CD4-positive, alpha-beta T cell treated with Interleukin-12 subunit alpha and Interleukin-12 subunit beta, for 1 hour (primary cell): ENCODE data around the gene C12orf75.
"Not testable (repeated sequence)": the region's sequence is repeated elsewhere in the genome, so short reads cannot be mapped to it uniquely, and the experiment has no call there.

Experiments
- DNase-seq: peaks from one replicate; pipeline ENCODE4 v3.0.0-alpha.2; 2020

C12orf75 gene

DNA sequence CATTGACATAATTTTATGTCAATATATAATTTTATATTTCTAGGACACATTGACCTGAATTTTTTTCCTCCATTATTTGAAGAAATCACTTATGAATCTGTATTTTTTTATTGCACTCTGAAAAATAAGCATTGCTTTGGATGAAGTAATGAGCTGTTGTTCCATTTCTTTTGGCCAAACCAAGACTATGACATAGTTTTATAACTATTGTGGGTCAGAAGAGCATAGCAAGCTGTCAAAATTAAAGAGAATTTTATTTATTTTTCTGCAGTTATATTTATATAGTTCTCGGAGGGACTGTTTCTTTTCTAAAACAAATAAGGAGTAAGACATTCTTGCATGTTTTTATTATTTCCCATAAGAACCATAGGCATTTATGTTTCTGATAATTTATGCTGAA, 8.5 kb downstream of the C12orf75 start:
- DNase-seq: no peak

DNA sequence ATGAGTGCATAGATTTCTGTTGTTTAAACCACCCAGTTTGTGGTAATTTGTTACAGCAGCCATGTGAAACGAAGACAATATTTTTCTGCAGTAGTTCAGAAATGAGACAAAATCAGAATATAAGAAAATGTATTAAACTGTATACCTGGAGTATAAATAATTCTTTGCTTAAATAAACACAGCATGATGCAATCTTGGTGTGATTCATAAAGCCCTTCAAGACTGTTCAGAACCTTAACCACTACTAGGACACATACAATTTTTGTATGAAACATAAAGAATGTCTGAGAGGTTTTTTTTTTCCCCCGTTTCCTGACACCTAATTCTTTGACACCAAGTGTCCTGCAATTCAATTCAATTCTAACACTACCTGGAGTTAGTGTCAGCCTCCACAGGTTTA, 10.5 kb downstream of the C12orf75 start:
- DNase-seq: no peak

DNA sequence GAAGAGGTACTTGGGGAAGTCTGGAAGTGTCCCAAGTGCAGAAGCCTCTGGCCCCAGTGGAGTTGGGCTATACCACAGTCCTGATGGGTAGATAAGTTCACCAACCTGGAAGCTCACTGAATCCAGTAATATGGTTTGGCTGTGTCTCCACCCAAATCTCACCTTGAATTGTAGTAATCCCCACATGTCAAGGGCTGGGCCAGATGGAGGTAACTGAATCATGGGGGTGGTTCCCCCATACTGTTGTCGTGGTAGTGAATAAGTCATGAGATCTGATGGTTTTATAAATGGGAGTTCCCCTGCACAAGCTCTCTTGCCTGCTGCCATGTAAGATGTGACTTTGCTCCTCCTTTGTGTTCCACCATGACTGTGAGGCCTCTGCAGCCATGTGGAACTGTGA, 11.1 kb downstream of the C12orf75 start:
- DNase-seq: not testable (repeated sequence)

DNA sequence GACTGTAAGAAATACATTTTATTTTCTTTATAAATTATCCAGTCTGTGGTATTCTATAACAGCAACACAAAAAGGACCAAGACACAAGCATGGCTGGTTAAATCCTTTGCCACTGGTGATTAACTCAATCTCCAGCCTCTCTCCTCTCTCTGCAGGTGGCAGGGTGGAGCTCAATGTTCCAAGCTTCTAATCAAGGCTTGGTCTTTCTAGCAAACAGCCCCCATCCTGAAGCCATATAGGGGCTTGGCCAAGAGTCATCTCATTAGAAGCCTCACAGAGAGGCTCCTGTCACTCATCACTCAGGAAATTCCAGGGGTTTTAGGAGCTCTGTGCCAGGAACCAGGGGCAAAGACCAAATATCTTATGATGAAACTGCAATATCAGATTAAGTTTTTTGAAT, 12.0 kb downstream of the C12orf75 start:
- no peak for DNase-seq

DNA sequence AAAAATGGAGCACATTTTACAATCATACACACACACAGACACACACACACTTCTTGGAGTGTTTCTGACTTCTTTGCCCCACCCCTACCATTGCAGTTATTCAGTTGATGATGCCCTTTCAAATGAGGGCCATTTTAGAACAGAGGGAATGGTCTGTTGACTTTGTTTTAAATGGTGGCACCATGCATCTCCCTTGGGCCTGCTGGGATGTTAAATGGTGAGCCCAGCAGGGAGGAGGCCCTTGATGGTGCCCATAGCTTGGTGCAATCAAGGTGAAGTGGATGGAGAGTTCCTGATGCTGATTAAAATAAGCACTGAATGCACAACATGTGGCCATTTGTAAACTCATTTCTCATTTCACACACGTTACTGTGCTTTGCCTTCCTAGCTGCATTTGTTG, 13.3 kb downstream of the C12orf75 start:
- DNase-seq: no peak

DNA sequence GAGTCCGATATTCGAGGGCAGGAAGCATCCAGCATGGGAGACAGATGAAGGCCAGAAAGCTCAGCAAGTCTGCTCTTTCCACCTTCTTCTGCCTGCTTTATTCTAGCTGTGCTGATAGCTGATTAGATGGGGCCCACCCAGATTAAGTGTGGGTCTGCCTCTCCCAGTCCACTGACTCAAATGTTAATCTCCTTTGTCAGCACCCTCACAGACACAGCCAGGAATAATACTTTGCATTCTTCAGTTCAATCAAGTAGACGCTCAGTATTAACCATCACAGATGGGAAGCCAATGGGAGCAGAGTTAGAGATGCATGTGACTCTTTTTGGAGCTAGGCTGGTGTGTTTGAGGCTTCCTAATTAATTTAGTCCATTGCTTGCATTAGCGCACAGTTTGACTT, 17.0 kb downstream of the C12orf75 start:
- no peak for DNase-seq

DNA sequence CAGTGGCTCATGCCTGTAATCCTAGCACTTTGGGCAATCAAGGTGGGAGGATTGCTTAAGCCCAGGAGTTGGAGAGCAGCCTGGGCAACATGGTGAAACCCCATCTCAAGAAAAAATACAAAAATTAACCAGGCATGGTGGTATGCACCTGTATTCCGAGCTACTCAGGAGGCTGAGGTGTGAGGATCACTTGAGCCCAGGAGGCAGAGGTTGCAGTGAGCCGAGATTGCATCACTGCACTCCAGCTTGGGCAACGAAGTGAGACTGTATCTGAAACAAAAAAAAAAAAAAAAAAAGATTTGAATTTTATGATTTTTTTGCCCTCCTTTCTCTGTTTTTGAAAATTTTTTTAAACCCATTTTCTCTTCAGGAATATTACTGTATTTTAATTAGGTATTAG, 17.7 kb downstream of the C12orf75 start:
- DNase-seq: no peak

DNA sequence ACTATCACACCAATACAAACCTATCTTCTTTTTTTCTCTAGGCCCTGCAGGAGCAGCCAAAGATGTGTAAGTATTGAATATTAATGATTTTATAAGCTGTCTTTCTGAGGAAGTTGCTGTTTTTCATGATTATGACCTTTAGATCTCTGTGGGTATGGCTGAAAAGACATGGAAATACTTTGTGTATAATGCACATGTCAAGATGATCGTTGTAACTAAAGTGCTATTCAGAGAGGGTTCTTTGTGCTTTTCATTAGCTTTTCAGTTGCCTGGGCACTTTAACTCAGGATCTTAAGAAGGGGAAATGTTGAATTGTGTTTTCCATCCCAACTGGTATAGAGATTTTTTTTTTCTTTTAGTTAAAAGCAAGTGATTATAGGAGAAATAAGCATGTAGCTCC, 18.1 kb downstream of the C12orf75 start:
- no peak for DNase-seq

DNA sequence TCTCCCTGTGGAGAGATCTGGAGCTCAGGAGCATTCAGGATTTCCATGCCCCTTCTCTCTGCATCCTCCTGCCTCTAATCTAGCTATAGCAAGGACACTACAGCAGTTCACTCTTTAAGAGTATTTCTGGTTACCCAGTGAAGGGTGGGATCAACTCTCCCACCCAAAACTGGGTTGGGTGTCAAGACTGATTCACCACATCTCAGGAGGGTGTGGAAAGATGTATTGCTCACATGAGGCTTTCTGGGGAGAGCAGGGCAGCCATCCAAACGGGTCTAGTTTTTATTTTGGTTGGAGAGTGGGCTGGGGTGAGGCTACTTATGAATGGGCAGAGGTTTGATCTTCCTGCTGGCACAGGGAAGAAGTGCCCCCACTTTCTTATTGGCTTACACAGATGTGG, 18.6 kb downstream of the C12orf75 start:
- DNase-seq: no peak

DNA sequence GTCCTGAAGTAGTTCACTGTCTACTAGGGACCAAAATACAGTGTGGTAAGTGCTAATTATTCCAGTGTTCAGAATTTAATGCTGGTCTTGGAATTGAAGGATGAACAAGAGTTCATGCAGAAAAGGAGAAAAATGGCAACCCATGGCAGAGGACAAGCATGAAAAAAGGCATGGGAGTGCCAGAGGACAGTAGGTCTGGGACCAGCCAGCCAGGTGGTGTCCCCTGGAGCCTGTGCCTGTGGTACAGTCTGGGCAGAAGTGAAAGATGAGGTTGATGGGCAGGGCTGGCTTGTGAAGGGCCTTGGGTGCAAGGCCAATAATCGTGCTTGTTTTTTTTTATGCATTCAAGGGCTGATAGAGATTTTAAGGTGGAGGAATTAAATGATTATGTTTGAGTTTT, 21.0 kb downstream of the C12orf75 start:
- DNase-seq: no peak

DNA sequence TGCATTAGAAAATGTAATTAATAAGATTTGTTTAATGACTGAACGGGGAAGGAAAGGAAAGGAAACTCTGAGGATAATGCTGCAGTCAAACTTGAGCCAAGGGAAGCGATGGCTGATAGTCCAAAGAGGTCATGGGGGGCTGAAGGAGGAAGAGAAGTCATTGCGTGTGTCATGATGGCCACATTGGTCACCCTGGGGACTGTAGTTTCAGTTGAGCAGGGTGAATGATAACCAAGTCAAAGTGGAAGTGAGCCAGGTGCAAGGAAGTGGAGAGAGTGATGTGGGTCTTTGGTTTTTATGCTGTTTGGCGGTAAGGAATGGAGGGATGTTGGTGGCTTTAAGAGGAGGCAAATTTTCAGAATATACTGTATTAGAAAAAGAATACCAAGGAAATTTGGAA, 21.6 kb downstream of the C12orf75 start:
- no peak for DNase-seq

DNA sequence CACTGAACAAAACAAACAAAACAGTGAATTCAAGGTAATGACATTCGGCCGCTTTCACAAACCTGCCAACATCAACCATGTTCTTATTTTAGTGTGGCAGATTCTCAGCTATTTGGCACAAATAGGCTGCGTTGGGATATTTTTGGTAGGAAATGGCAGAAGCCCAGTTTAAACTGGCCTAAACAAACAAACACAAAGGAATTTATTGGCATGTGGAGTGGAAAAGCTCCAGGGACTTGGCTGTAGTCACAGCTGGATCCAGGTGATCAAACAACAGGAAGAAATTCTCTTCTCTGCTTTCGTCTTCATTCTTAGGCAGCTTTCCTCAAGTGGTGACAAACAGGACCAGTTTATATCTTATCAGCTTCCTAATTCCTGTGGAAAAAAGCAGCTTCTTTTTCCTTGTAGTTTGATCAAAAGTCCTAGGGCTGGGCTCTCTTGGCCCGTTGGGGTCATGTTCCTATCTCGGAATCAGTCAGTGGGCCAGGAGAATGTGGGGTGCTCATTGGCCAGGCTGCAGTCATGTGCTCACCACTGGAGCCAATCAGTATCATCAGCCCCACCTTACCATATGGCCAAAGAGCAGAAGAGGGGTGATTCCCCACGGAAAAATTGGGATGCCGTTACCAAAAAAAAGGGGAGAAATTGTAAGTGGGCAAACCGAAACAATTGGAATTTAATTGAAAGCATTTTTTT, 22.6 kb downstream of the C12orf75 start:
- DNase-seq: no peak

DNA sequence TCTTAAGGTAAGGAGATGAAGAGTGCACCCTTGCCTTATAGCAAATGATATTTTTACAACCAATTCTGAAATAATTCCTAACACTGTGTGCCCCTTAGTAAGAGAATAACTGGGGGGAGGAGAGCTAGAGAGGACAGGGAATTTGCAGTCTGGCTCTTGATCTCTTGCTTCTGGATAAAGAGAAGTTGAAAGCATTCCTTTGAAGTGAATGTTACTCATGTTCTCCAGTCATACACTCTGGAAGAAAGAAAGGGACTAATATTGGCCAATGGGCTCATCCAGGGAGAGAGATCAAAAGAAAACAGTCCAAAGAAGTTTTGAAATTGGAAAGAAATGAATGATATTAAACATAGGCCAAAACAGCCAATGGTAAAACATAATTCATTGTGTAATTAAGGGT, 25.3 kb downstream of the C12orf75 start:
- DNase-seq: no peak

DNA sequence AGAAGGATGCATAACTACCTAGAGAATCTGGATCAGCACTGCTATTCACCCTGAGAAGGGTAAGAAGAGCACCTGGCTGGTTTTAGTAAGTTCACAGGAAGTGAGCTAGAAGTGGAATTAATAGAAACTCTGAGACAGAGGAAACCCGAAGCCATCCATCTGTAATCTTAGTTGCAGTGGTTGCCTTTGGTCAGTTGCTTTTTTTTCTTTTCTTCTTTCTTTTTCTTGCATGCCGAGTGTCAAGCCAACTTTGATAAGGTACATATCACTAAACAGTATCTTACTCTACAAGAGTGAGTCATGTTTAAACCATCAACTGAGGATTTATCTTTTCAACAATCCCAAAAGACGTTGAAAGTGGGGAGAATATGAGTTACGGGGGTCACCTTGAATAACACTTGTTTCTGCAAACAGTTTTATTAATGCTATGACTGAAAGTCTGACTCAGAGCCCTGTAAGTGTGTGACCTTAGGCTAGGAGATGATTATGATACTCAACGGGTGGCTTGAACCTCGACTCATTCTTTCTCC, 26.7 kb downstream of the C12orf75 start:
- no peak for DNase-seq

DNA sequence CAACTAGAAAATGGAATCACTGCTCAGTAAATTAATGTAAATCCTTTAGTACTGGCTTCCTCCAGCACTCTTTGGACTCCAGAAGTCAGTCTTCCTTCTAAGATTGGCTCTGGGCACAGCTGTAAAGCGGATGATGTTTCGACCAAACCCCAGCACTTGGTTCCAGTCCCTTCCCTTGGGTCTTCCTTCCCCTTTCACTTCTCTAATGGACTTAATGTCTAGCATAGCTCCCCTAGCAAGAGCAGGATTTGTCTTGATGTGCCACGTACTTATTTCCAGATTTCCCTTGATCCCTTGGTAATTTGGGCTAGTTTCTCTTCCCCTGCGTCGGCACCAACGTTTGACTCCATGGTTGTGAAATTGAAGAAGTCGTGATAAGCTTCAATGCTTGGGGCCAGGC, 28.3 kb downstream of the C12orf75 start:
- no peak for DNase-seq

DNA sequence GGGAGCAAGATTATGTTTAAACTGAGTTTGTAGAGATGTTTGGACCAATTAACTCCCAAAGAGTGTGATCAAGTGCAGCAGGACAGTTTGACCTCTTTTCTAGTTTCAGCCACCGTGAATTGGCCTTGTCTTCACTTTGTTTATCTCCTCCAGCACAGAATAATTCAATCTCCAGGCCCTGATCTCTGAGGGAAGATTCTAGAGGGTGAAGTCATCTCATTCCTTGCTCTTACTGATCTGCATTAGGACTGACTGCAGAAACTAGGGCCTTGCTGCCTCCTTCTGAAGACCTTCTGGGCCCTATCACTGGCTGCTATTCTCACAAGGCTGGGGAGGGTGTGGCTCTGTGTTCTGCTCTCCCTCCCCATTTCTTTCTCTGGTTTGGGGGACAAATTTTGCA, 29.4 kb downstream of the C12orf75 start:
- DNase-seq: no peak

DNA sequence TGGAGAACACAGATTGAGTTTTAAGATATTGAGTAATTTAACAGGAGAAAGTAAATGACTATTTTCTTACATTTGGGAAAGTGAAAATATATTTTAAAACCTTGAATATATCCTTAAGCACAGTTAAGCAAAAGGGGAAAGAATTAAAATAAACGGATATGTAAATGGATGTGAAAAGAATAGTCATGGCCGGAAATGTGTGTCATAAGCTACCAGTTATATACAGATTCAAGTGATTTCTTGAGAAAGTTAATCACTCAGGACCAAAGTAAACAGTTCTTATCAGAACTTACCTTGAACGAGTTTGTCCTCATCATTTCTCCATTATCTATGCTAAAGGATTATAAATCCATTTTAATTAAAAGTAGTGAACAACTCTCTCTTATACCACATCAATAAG, 33.4 kb downstream of the C12orf75 start:
- no peak for DNase-seq

DNA sequence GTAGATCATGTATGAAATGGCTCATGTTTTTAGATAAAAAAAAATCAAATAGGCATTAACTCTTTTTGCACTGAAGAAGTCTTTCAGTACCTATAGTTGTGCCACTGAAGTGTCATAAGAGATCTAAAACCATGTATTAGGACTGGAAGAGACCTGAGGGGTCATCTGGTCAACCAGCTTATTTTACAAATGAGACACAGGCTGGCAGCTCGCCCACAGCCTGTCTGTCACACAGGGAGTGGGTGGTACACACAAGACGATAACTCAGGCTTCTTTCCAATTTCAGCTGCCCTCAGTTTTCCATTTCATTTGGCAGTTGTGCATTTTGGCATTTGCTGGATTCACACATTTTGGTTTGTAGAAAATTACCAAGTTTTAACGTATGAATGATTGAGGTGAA, 34.7 kb downstream of the C12orf75 start:
- no peak for DNase-seq

DNA sequence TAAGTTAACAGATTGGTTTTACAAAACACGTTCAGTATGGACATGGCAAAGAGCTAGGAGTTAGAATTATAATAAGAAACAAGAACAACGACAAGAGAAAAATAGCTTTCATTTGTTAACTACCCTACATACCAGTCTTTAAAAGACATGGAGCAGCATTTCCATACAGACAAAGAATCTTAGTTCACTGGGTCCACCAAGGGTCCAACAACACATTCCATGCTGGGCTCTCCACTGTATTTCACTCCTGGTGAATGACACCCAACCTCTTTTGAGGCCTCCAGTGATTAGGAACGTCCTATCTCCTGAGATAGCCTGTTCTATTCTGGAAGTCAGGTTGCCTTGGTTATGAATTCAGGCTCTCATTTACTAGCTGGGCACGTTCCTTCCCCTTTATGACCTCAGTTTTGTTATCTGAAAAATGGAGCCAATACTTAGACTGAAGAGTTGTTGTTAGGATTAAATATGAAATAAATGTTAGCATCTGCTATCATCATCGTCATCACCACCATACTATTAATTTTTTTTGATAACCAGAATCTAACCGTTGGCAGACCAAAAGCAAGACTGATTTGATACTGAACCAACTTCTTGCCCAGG, 37.7 kb downstream of the C12orf75 start:
- no peak for DNase-seq

DNA sequence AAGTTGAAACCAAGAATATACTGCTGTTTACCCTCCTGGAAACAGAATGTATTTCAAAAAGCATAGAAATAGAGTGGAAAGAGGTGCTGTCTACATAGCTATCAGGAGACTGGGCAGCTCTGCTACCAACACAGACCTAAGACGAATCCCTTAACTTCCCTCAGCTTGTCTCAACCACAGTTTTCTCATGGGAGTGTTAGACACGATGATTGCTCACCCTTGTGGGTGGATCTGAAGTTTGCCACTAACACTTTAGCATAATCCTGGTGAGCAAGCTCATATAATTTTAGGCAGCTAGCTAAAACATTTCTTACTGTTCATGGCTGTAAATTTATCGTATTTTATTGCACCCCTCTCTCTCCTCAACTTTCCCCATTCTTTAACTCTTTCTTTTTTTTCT, 38.5 kb downstream of the C12orf75 start:
- no peak for DNase-seq

DNA sequence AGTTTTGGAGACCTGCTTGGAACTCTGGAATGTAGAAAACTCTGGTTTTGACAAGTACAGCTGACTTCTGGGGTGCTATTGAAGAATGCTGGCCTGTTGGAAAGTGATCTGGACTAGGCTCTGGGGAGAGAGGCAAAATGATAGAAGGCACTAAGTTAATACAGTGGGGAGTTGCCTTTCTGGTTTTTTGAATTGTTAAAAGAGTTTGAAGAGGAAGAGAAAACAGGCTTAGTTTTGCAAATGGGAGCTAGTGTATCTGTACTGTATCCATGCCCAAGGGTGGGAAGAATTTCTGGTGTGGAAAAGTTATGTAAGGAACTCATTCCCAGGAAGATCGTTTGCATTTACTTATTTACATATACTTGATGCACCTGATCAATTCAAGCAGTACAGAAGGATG, 43.8 kb downstream of the C12orf75 start:
- DNase-seq: no peak

DNA sequence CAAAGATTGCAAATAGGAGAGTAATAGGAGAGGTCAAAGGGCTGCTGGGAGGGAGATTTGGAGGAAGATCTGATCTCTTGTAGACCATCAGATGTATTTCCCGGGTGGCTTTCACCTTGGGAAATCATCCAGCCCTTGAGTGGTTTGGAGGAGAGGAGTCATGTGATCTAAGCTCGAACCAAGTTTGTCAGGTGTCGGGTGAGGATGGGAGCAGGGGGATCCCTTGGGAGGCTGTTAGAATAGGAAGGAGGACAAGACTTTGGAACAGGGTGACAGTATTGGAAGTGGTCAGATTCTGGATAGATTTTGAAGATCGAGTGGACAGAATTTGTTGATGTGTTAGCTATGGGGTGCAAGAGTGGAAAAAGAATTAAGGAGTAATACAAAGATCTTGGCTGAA, 46.6 kb downstream of the C12orf75 start:
- no peak for DNase-seq

DNA sequence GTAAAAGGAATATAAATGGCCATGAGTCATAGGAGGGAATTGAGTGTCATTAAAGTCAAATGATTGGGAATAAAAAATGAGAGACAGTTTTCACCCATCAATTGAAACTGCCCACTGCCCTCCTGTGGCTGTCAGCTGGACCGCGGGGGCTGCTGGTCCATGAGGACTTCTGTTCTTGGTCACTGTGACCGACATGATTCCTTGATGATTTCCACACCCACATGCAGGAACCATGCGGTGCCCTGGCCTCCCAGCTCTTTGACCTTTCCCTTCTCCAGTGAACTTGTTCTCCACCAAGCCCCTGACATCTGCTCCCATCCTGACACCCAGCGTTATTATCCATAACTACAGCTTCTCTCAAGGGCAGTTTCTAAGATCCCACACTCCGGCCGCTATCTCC, 48.4 kb downstream of the C12orf75 start:
- DNase-seq: no peak

DNA sequence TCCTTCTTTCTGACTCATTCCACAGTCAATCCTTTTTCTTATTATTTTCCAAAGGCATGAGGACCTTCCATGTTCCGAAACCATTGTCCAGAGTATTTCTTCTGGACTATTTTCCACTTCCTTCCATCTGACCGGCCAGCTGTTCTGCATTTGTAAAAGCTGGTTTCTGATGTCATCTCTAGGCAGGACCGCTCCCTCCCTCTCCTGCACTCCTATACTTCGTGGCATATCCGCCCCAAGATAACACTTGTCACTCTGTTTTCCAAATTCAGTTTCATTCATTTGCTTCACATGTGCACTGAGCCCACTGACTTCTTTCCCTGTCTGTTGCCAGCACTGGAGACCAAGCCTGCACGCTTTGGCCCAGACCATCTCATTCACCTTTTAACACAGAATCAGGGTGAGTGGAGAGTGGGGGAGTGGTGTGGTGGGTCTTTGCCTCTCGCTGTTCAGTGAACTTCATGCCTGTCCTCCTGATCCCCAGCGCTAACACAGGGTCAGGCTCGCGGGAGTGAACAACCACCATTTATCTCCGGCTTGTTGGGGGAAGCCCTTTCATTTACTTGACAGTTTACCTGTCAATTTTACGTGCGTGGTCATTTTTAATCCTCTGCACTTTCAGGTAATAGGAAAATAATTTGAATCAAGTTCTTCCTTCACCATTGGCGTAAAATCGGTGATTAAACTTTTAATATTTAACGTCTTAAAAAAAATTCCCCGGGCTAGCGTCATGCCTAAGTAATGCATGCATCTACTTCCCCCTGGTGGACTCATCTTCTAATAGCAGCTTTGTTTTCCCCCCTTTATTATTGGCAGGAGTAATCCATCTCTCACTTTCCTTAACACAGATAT, 52.5 kb downstream of the C12orf75 start:
- peak; percentile 66 for DNase-seq
